Stimulated activated CD8-positive, alpha-beta memory T cell treated with anti-CD3 and anti-CD28 coated beads, Interleukin-15, amount 100 ng/mL, for 1 hour (primary cell): ENCODE measurements around the gene UNC13A.

Source experiments
- DNase-seq: peaks from one replicate; pipeline ENCODE4 v3.0.0-alpha.2; 2020; ENCODE audit warnings: low read depth

The UNC13A gene

DNA sequence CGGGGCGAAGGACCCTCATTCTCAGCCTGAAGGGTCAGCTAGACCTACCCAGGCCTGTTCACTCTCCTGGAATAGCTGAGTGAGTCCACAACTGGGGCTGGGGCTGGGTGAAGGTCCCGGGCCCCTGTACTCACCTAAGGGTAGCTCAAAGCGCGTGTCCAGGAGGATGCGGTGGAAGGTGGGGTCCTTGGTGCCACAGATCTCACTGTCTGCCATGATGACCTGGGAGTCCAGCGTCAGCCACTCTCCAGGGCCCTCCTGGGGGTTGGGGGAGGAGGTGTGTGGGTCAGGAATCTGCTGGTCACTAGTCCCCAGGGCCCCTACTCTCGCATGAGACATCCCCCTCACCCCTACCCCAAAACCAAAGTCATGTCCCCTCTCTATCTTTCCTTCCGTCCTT is 18.7 kb downstream of the UNC13A start:
- no peak for DNase-seq

GRCh38 chr19:17665058-17665457 is 23.1 kb downstream of the UNC13A start:
- no peak for DNase-seq

GRCh38 chr19:17659996-17660395 is 28.2 kb downstream of the UNC13A start:
- DNase-seq = no peak

- no peak for DNase-seq
Observed at GRCh38 chr19:17658666-17659065, 29.5 kb downstream of the UNC13A start.

- DNase-seq = no peak
Observed at GRCh38 chr19:17658240-17658639, 29.9 kb downstream of the UNC13A start.

DNA sequence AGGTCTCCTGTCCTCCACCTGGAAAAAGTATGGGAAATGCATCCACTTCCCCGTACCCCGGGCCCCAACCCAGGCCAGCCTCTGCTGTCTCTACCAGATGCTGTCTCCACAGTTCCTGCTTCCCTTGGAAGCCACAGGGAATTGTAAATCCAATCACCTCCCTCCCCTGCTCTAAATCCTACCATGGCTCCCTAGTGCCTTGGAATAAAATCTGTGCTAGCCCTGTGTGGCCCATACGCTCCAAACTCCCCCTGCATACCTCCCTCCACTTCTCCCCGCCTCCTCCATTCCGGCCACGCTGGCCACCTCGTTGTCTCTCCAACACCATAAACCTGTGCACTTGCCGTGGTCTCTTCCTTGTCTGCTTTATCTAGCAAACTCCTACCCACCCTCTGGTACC is 31.2 kb downstream of the UNC13A start:
- no peak for DNase-seq

DNA sequence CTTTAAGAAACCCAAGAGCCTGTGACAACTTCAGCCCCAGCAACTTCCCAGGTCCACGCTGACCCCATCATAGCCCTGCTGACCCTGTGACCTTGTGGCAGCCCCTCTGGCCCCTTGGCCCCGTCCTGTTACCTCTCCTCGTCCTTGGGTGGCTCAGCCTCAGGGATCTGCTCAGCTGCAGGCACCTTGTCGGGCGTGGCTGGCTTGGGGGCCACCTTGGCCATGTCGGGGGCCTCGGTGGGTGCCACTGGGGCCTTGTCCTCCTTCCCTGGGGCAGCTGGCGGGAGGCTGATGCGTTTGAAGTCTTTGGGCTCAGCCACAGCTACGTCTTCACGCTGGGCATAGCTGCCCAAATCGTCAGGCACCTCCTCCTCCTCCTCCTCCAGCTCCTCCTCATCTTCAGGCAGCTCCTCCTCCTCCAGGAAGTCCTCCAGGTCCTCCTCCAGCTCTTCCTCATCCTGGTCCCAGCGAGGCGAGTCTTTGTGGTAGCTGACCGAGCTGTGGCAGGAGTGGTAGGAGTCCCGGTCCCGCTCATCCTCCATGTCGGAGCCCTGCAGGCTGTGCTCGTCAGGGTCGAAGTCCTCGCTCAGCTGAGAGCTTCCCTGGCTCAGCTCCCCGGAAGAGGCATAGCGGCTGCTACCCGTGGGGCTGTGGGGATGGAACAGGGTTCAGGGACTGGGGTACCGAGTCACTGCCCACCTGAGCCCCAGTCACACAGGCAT is 32.2 kb downstream of the UNC13A start:
- no peak for DNase-seq

DNA sequence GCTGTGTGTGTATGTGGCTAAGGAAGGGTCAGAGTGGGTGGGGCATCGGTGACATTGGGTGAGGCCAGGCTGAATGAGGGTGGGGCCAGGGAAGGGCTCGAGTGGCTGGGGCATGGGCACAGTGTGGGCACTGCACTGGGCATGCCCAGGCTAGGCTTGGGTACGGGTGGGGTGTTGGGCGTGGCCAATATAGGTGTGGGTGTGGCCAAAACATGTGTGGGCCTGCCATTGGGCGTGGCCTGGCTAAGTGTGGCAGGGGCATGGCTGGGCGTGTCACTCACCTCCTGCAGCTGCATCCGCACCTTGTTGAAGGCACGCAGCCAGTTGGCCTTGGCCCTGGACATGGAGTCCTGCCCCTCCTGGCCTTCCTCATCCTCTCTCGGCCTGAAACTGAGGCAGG is 33.2 kb downstream of the UNC13A start:
- DNase-seq = no peak

DNA sequence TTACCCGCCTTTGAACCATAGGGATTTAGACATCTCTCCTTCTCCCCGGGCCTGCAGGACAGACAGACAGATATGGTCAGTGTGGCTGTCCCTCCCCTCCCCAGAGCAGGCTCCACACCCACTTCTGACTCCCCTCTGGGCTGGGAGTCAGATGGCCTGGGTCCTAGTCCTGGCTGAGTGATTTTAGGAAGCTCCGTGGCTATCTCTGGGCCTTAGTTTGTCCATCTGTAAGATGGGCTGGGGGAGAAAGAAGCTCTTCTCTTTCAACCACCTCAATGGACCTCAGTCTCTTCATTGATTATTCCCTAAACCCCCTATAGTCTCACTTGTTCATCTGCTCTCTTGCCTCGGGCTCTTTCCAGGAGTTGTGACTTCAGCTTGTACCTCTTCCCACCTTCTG is 35.5 kb downstream of the UNC13A start:
- no peak for DNase-seq

DNA sequence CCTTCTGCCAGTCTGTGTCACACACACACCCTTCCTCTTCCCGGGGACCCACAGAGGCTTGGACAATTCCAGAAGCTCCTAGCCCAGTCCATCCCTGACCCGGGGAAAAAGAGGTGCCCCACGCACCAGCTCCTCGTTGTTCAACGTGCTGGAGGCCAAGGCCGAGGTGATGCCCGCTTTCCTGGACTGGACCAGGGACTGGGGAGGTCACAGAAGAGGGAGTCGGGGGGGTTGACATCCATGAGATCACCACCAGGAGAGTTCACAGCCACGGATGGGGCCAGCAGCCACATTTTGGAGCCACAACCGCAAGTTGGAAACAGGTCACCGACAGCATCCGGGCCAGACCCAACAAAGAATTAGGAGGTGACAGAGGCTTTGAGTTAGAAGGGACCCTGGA is 39.4 kb downstream of the UNC13A start:
- no peak for DNase-seq

DNA sequence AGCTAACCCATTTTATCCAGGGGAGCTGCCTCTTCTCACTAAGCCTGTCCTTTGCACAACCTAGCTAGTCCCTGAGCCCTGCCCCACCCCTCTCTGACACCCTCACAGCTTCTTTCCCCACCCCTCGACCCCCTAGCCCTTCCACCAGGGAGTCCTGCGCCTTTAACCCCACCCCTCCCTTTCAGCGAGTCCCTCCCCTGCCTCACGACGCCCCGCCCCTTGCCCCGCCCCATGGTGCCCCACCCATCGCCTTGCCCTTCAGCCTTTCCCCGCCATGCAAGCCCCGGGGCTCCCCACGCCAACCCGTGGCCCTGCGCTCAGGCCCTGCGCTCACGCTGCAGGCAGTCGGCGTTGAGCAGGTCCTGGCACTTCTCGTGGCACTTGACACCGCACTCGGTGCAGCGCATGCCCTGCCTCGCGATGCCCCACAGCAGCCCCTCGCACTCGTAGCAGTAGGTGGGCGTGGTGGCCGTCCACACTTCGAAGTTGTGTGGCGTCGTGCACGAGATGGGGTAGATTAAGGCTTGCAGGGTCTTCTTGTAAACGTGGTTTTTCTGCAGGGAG is 40.0 kb downstream of the UNC13A start:
- no peak for DNase-seq

- no peak for DNase-seq
Observed at GRCh38 chr19:17647071-17648020, 40.8 kb downstream of the UNC13A start.

- DNase-seq = no peak
Observed at GRCh38 chr19:17646441-17646840, 41.7 kb downstream of the UNC13A start.

GRCh38 chr19:17645339-17645963 is 42.7 kb downstream of the UNC13A start:
- no peak for DNase-seq

DNA sequence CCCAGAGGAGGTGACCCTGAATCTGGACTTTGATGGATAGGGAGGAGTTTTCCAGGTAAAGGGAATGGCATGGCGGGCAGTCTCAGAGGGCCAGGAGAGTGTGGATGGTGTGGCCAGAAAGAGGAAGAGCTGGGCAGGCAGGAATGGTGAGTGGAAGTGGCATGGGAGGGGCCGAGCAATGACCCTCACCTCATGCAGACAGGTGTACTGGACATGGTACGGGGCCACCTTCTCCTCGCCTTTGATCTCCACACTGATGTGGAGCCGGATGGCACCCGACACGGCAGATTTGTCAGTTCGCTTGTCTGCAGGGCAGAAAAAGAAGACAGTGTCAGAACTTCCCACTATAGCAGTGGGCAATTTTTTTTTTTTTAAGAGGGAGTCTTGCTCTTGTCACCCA is 45.5 kb downstream of the UNC13A start:
- DNase-seq = no peak

GRCh38 chr19:17641846-17642245 is 46.3 kb downstream of the UNC13A start:
- no peak for DNase-seq

DNA sequence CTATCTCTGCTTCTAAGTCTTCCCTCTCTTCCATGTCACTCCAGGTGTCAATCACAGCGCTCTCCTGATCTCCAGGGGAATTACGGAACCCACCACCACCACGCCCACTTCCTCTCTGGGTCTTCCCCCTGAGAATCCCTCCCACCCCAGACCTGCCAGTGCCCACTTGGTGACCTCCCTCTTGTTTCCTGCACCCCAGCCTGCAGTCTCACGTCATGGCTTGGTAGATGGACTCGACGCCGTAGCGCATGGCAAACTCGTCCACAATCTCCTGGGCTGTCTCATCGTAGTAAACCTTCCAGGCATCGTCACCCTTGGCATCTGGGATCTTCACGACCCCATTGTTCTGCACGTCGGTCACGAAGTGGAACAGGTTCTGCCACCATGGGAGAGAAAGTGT is 47.0 kb downstream of the UNC13A start:
- DNase-seq = no peak

DNA sequence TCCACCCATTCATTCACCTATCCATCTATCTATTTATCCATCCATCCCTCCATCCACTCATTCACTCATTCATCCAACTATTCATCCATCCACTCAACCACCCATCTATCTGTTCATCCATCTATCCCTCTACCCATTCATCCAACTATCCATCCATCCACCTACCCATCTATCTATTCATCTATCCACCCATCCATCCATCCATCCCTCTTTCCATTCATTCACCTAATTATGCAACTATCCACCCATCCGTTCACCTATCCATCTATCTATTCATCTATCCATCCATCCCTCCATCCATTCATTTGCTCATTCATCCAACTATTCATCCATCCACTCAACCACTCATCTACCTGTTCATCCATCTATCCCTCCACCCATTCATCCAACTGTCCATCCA is 54.5 kb downstream of the UNC13A start:
- DNase-seq = no peak

GRCh38 chr19:17632577-17632976 is 55.6 kb downstream of the UNC13A start:
- DNase-seq = no peak

- DNase-seq = no peak
Observed at GRCh38 chr19:17629760-17630159, 58.4 kb downstream of the UNC13A start.

GRCh38 chr19:17627921-17628320 is 60.2 kb downstream of the UNC13A start:
- DNase-seq = no peak

DNA sequence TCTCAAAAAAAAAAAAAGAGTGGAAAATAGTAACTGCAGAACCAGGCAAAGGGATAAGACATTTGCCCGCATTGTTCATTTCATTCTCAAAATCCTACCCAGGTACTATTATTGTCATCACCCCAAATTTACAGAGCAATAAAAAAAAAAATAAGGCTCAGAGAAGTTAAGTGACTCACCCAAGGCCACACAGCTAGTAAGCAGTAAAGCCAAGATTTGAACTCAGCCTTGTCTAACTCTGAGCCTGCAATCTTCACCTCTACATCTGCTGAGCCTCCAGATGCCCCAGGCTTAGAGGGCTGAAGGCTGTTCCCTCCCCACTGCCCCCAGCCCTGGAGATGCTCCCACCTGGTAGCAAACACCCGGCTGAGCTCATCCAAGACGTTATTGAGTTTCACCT is 61.0 kb downstream of the UNC13A start:
- DNase-seq = no peak
